B cell (primary cell): Measurements from ENCODE around the gene GLIS1. TPM values are rescaled to one million over a fixed set of nuclear protein-coding genes. Genes with fewer than 3 reads are reported as not detected.

Source experiments
- ATAC-seq: fragments of 200-7000 bp; cut with Tn5 transposase; one replicate; pipeline ENCODE4 v1.10.0; 2021; ENCODE audit warnings: low read depth, mild to moderate bottlenecking, moderate number of reproducible peaks, moderate library complexity
- CTCF ChIA-PET: fragments of 350-600 bp; sonication (Branson Sonifier 250); formaldehyde crosslinking; loops from one replicate; lab custom pipeline; 2021; ENCODE audit warnings: antibody characterized with exemption, inconsistent platforms; lab: Charles Lee
- POLR2A ChIA-PET: fragments of 350-600 bp; sonication (Branson Sonifier 250); formaldehyde crosslinking; loops from one replicate; lab custom pipeline; 2021; ENCODE audit warnings: antibody characterized with exemption; lab: Charles Lee
- DNase-seq: peaks from one replicate; pipeline ENCODE4 v3.0.0; 2013
- H2AFZ ChIP-seq: 2 replicates; pipeline ENCODE4 v1.6.1; 2012; ENCODE audit warnings: mild to moderate bottlenecking, low read depth, low read length; ENCODE audit not compliant: insufficient read depth, poor library complexity, severe bottlenecking
- H3K27ac ChIP-seq, 2 donors: 1 replicate in 1 of 2; 2 replicates in 1 of 2; pipeline ENCODE4 v1.5.1; 2012 to 2013; ENCODE audit warnings: low read length in 2 of 2, mild to moderate bottlenecking in 2 of 2, moderate library complexity in 1 of 2
- H3K27me3 ChIP-seq, 4 experiments: fragments of 200-600 bp in 1 of 4; sonication (generic) in 1 of 4; replicated peaks in 1 of 4; 1 replicate in 2 of 4; 2 replicates in 2 of 4; pipeline versions ENCODE4 v1.6.1 to v1.7.0; 2013 to 2016; ENCODE audit warnings: low read length in 3 of 4, mild to moderate bottlenecking in 2 of 4, mixed read lengths in 1 of 4, moderate library complexity in 1 of 4; ENCODE audit not compliant: insufficient read depth in 4 of 4, control insufficient read depth in 3 of 4; ENCODE audit errors: control extremely low read depth in 1 of 4
- H3K36me3 ChIP-seq, 2 experiments: replicated peaks in 1 of 2; 1 replicate in 1 of 2; 2 replicates in 1 of 2; pipeline versions ENCODE4 v1.6.1 to v1.7.1; 2013; ENCODE audit warnings: low read length in 1 of 2; ENCODE audit not compliant: insufficient read depth in 2 of 2, control insufficient read depth in 1 of 2; ENCODE audit errors: control extremely low read depth in 1 of 2, extremely low read depth in 1 of 2
- H3K4me1 ChIP-seq, 2 donors: fragments of 200-600 bp in 1 of 2; sonication (generic) in 1 of 2; 1 replicate in 1 of 2; 2 replicates in 1 of 2; pipeline versions ENCODE4 v1.5.1 to v1.6.1; 2013 to 2017; ENCODE audit warnings: low read length in 2 of 2; ENCODE audit not compliant: control insufficient read depth in 2 of 2, insufficient read depth in 2 of 2
- H3K4me2 ChIP-seq: replicated peaks from 2 replicates; pipeline ENCODE3; 2012; ENCODE audit warnings: mild to moderate bottlenecking, low read depth, low read length; ENCODE audit not compliant: poor library complexity, severe bottlenecking
- H3K4me3 ChIP-seq, 5 experiments: fragments of 200-600 bp in 1 of 5; sonication (generic) in 1 of 5; 1 replicate in 3 of 5; 2 replicates in 2 of 5; pipeline versions ENCODE4 v1.5.1 to v1.7.0; 2011 to 2016; ENCODE audit warnings: low read length in 4 of 5, mild to moderate bottlenecking in 4 of 5, low read depth in 2 of 5, control low read depth in 1 of 5, moderate library complexity in 1 of 5; ENCODE audit not compliant: insufficient read depth in 1 of 5; ENCODE audit errors: control extremely low read depth in 1 of 5, extremely low read depth in 1 of 5
- H3K79me2 ChIP-seq: fragments of 200-600 bp; sonication (generic); one replicate; pipeline ENCODE4 v1.6.0; 2016; ENCODE audit warnings: low read length; ENCODE audit not compliant: control insufficient read depth, insufficient read depth
- H3K9ac ChIP-seq: fragments of 200-600 bp; sonication (generic); 2 replicates; pipeline ENCODE4 v1.6.1; 2017; ENCODE audit warnings: mild to moderate bottlenecking, low read length, moderate library complexity
- H3K9me3 ChIP-seq, 3 donors: one replicate each; pipeline versions ENCODE4 v1.6.1 to v1.7.1; 2013; ENCODE audit warnings: low read length in 2 of 3; ENCODE audit not compliant: control insufficient read depth in 2 of 3, insufficient read depth in 1 of 3; ENCODE audit errors: control extremely low read depth in 1 of 3
- H4K20me1 ChIP-seq: 2 replicates; pipeline ENCODE4 v1.6.0; 2012; ENCODE audit warnings: mild to moderate bottlenecking, low read length; ENCODE audit not compliant: insufficient read depth, control insufficient read depth, poor library complexity, severe bottlenecking
- H3K27ac Mint-ChIP-seq: one replicate; pipeline ENCODE4 v1.8.0; 2021; ENCODE audit warnings: mixed read lengths
- H3K27me3 Mint-ChIP-seq: one replicate; pipeline ENCODE4 v1.8.0; 2021; ENCODE audit warnings: mixed read lengths
- H3K4me1 Mint-ChIP-seq: one replicate; pipeline ENCODE4 v1.8.0; 2021; ENCODE audit warnings: mixed read lengths
- H3K4me3 Mint-ChIP-seq: one replicate; pipeline ENCODE4 v1.8.0; 2021; ENCODE audit warnings: mixed read lengths
- H3K9me3 Mint-ChIP-seq: one replicate; pipeline ENCODE4 v1.8.0; 2022; ENCODE audit warnings: mixed read lengths; ENCODE audit not compliant: insufficient read depth
- EZH2 ChIP-seq: IDR thresholded peaks from 2 replicates; pipeline ENCODE4 v1.6.1; 2012; ENCODE audit warnings: borderline replicate concordance, low read depth, mild to moderate bottlenecking, moderate library complexity, low read length; ENCODE audit not compliant: insufficient read depth, poor library complexity, severe bottlenecking
- WGBS: methylation state at CpG from one replicate; pipeline ENCODE4 v1.1.5; 2013; ENCODE audit warnings: missing lambda C conversion rate; ENCODE audit not compliant: insufficient coverage; 5-methylcytosine and 5-hydroxymethylcytosine counted together
- intact Hi-C: fragments of 100-400 bp; cut with micrococcal nuclease; formaldehyde crosslinking; loops from one replicate; pipeline ENCODE4 v1.10.0; 2022
- polyA plus RNA-seq: library from polyadenylated mRNA; depleted of rRNA; stranded (reverse); fragments of >200 nt; gene quantifications from 2 replicates; pipeline ENCODE4 v1.2.3, GENCODE V29; 2012
- total RNA-seq, 2 donors: library from RNA; stranded (reverse); fragments of 120-200 nt in 1 of 2; gene quantifications; 1 replicate in 1 of 2; 2 replicates in 1 of 2; pipeline versions ENCODE4 v1.2.3 to v1.2.4, GENCODE V29; 2013 to 2022
- TF ChIP-seq, protein P1 (sequence below): fragments of 200-600 bp; IDR thresholded peaks from one replicate; pipeline ENCODE4 v1.8.0; 2022; ENCODE audit warnings: antibody characterized with exemption, mild to moderate bottlenecking

Gene GLIS1
- total and polyA plus RNA-seq, 2 donors (not counting 1 experiment from before 2014, with no cell fraction given) = not detected

- CTCF ChIA-PET = no interaction called here
- H4K20me1 ChIP-seq = no peaks in the 10 kb centered on the region
- H3K4me3 ChIP-seq = no peak overlapping the region
- peaks cover 0 to 3% (median 0%) of the 10 kb centered on the region in 4 experiments for H3K27me3 ChIP-seq
- POLR2A ChIA-PET = no interaction called here
- H3K36me3 ChIP-seq = no peaks in the 10 kb centered on the region
- no peak overlapping the region for H3K9ac ChIP-seq
- Mint-ChIP-seq H3K9me3 (no peaks in the 10 kb centered on the region), H3K27ac (no peak overlapping the region), H3K4me3 (no peak overlapping the region), H3K4me1 (no peaks in the 10 kb centered on the region), H3K27me3 (peaks cover 14% of the 10 kb centered on the region)
- no peaks in the 10 kb centered on the region for H3K9me3 ChIP-seq
- H3K27ac ChIP-seq = no peak overlapping the region
- 100% methylated on average over 2 of the region's 4 CpGs for WGBS
- no peak for DNase-seq
- no peak for ATAC-seq
- intact Hi-C loops = no loop called here
- no peak overlapping the region for H3K4me2 ChIP-seq
- H3K79me2 ChIP-seq = no peaks in the 10 kb centered on the region
- H2AFZ ChIP-seq = no peak overlapping the region
- TF ChIP-seq, protein P1, sequence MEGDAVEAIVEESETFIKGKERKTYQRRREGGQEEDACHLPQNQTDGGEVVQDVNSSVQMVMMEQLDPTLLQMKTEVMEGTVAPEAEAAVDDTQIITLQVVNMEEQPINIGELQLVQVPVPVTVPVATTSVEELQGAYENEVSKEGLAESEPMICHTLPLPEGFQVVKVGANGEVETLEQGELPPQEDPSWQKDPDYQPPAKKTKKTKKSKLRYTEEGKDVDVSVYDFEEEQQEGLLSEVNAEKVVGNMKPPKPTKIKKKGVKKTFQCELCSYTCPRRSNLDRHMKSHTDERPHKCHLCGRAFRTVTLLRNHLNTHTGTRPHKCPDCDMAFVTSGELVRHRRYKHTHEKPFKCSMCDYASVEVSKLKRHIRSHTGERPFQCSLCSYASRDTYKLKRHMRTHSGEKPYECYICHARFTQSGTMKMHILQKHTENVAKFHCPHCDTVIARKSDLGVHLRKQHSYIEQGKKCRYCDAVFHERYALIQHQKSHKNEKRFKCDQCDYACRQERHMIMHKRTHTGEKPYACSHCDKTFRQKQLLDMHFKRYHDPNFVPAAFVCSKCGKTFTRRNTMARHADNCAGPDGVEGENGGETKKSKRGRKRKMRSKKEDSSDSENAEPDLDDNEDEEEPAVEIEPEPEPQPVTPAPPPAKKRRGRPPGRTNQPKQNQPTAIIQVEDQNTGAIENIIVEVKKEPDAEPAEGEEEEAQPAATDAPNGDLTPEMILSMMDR = no peak
- no peaks in the 10 kb centered on the region for H3K4me1 ChIP-seq
Observed at GRCh38 chr1:53721088-53721487, 17.9 kb downstream of the GLIS1 start.

DNA sequence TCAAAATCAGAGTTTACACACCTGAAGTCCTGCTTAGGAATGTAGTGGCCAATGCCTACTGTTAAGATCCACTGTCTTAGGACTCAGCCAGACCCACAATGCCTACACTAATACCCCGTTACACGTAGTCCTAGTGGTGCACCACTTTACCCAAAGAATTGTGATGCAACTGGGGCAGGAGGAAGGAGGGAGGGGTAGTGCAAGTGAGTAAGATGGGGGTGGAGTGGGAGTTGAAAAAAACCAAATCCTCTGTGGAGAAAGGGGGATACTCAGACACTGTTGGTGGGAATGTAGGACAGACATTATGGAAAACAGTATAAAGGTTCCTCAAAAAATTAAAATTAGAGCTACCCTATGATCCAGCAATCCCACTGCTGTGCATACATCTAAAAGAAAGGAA, 19.5 kb downstream of the GLIS1 start:
- Mint-ChIP-seq H3K27ac (no peak overlapping the region), H3K4me3 (no peak overlapping the region), H3K4me1 (no peaks in the 10 kb centered on the region), H3K27me3 (peaks cover 14% of the 10 kb centered on the region), H3K9me3 (no peaks in the 10 kb centered on the region)
- peaks cover 0 to 4% (median 2%) of the 10 kb centered on the region in 4 experiments for H3K27me3 ChIP-seq
- TF ChIP-seq EZH2 = no peak
- no peak overlapping the region for H3K4me2 ChIP-seq
- H3K27ac ChIP-seq = no peak overlapping the region
- CTCF ChIA-PET = no interaction called here
- DNase-seq (no peak), ATAC-seq (no peak)
- H3K9ac ChIP-seq = no peak overlapping the region
- no peaks in the 10 kb centered on the region for H3K36me3 ChIP-seq
- POLR2A ChIA-PET = no interaction called here
- H2AFZ ChIP-seq = no peak overlapping the region
- no peaks in the 10 kb centered on the region for H3K9me3 ChIP-seq
- H3K79me2 ChIP-seq = no peaks in the 10 kb centered on the region
- H3K4me3 ChIP-seq = no peak overlapping the region
- no CpG with 5 or more reads among the region's 2 CpGs for WGBS
- H4K20me1 ChIP-seq = no peaks in the 10 kb centered on the region
- intact Hi-C loops = no loop called here
- H3K4me1 ChIP-seq = no peaks in the 10 kb centered on the region
